Stimulated activated CD8-positive, alpha-beta memory T cell treated with anti-CD3 and anti-CD28 coated beads, Interleukin-12 subunit alpha, Interleukin-12 subunit beta, amount 100 ng/mL, for 4 hours (primary cell): Measurements from ENCODE around the gene KCNQ2.

ENCODE experiments used
- DNase-seq: peaks from one replicate; pipeline ENCODE4 v3.0.0-alpha.2; 2020; ENCODE audit warnings: low read depth

Gene KCNQ2

GRCh38 chr20:63454731-63455567 is 17.5 kb downstream of the KCNQ2 start:
- DNase-seq = no peak

- no peak for DNase-seq
Measured at GRCh38 chr20:63452821-63453523, 19.5 kb downstream of the KCNQ2 start.

- no peak for DNase-seq
Measured at GRCh38 chr20:63452341-63452740, 20.1 kb downstream of the KCNQ2 start.

- DNase-seq = no peak
Measured at GRCh38 chr20:63451821-63452220, 20.6 kb downstream of the KCNQ2 start.

GRCh38 chr20:63449796-63450730 is 22.4 kb downstream of the KCNQ2 start:
- no peak for DNase-seq

- no peak for DNase-seq
Measured at GRCh38 chr20:63449025-63449424, 23.4 kb downstream of the KCNQ2 start.

GRCh38 chr20:63448031-63448430 is 24.4 kb downstream of the KCNQ2 start:
- DNase-seq = no peak

GRCh38 chr20:63447320-63447719 is 25.1 kb downstream of the KCNQ2 start:
- DNase-seq = no peak

- DNase-seq = no peak
Measured at GRCh38 chr20:63446216-63447024, 26.0 kb downstream of the KCNQ2 start.

GRCh38 chr20:63445075-63445734 is 27.2 kb downstream of the KCNQ2 start:
- DNase-seq = no peak

- DNase-seq = no peak
Measured at GRCh38 chr20:63444548-63444947, 27.9 kb downstream of the KCNQ2 start.

GRCh38 chr20:63443606-63444395 is 28.7 kb downstream of the KCNQ2 start:
- no peak for DNase-seq

GRCh38 chr20:63442100-63442493 is 30.4 kb downstream of the KCNQ2 start:
- DNase-seq = peak; percentile 28

- peak; percentile 10 for DNase-seq
Measured at GRCh38 chr20:63441136-63442099, 31.0 kb downstream of the KCNQ2 start.

- DNase-seq = no peak
Measured at GRCh38 chr20:63440366-63440955, 32.0 kb downstream of the KCNQ2 start.

- DNase-seq = no peak
Measured at GRCh38 chr20:63439866-63440265, 32.6 kb downstream of the KCNQ2 start.

- no peak for DNase-seq
Measured at GRCh38 chr20:63438121-63438520, 34.3 kb downstream of the KCNQ2 start.

- DNase-seq = no peak
Measured at GRCh38 chr20:63435552-63435951, 36.9 kb downstream of the KCNQ2 start.
